Activated naive CD8-positive, alpha-beta T cell treated with anti-CD3 and anti-CD28 coated beads, Interleukin-2, amount 50 U/mL, for 24 hours (primary cell): Measurements from ENCODE around the gene PRUNE1.

ENCODE experiments used
- ATAC-seq: fragments of 150-1000 bp; cut with Tn5 transposase; one replicate; pipeline ENCODE4 v1.10.0; 2021
- DNase-seq: peaks from one replicate; pipeline ENCODE4 v3.0.0; 2021
- H3K27ac Mint-ChIP-seq: one replicate; pipeline ENCODE4 v1.8.0; 2021; ENCODE audit warnings: mild to moderate bottlenecking, mixed read lengths
- H3K27me3 Mint-ChIP-seq: one replicate; pipeline ENCODE4 v1.8.0; 2021; ENCODE audit warnings: mixed read lengths
- H3K36me3 Mint-ChIP-seq: one replicate; pipeline ENCODE4 v1.8.0; 2021; ENCODE audit warnings: low read depth, mixed read lengths
- H3K4me1 Mint-ChIP-seq: one replicate; pipeline ENCODE4 v1.8.0; 2021; ENCODE audit warnings: mixed read lengths
- H3K4me3 Mint-ChIP-seq: one replicate; pipeline ENCODE4 v1.8.0; 2021; ENCODE audit warnings: mild to moderate bottlenecking, moderate library complexity, mixed read lengths
- H3K9me3 Mint-ChIP-seq: one replicate; pipeline ENCODE4 v1.8.0; 2021; ENCODE audit warnings: mixed read lengths

The PRUNE1 gene

DNA sequence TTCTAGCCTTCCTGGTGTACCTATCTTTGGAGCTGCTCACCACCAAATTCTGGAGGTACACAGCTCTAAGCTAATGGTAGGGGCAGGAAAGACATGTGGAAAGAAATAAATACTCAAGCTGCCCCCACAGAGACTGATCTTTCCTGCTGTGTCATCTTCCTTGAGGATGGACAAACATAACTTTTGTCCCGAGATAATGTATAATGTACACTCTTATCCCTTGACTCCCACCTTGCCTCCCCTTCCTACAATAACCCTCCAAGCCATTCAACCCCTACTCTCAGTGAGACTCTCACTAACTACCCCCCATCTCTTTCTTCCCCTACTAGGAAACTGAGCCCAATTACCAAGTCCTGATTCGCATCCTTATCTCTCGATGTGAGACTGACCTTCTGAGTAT is 14.0 kb upstream of the PRUNE1 start:
- Mint-ChIP-seq H3K9me3 (no peaks in the 10 kb centered on the region), H3K4me1 (peaks cover 6% of the 10 kb centered on the region), H3K27me3 (no peaks in the 10 kb centered on the region), H3K27ac (no peak overlapping the region), H3K4me3 (no peak overlapping the region), H3K36me3 (no peaks in the 10 kb centered on the region)
- ATAC-seq (no peak), DNase-seq (no peak)

- no peaks in the 10 kb centered on the region for H3K27me3 Mint-ChIP-seq
- no peaks in the 10 kb centered on the region for H3K9me3 Mint-ChIP-seq
- peaks cover 15% of the 10 kb centered on the region for H3K4me1 Mint-ChIP-seq
- ATAC-seq (no peak), DNase-seq (no peak)
- no peak overlapping the region for H3K27ac Mint-ChIP-seq
- peaks cover 3% of the 10 kb centered on the region for H3K36me3 Mint-ChIP-seq
- no peak overlapping the region for H3K4me3 Mint-ChIP-seq
These were observed 12.8 kb upstream of the PRUNE1 start for GRCh38 chr1:150995460-150995859.

DNA sequence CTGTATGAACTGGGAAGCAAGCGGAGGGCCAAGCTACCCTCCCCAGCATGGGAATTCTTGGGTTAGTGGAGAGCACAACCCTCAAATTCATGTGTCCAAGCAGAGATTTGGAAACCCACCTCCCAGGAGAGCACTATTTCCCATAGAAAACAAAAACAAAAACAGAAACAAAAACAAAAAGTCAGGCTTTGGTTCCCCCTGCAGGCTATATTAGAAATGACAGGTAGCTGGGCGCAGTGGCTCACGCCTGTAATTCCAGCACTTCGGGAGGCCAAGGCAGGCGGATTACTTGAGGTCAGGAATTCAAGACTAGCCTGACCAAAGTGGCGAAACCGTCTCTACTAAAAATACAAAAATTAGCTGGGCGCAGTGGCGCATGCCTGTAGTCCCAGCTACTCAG is 12.4 kb upstream of the PRUNE1 start:
- Mint-ChIP-seq H3K36me3 (peaks cover 6% of the 10 kb centered on the region), H3K4me3 (no peak overlapping the region)

DNA sequence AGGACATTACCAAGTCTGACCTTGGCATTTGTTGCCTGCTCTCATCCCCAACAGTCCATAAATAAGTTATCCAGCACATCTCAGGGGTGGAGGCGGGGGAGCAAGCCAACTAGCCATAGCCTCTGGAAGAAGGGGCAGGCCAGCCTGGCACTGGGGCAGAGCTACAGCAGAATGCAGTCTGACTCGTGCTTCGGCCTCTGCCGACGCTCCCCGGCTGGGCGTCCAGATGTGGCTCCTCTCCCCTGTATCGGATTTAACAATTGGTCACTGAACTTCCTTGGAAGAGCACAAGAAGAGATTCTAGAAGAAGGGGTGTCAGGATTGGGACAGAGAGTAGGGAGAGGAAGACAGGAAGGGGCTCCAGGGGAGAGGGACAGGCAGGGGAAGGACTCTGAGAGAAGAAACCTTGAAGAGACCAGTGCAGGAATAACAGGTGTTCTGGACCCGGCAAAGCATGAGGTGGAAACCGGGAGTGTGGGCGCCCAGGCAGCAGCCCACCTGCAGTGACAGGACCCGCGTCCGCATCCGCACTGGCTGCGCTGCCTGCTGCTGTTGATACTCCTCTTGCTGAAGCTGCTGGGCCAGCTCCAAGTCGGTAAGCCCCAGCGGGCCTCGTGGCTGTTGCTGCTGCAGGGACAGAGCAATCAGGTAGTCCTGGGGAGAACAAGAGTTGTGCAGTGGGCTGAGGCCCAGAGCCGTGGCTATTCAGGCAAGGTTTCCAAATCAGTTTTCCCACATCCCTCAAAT is 10.9 kb upstream of the PRUNE1 start:
- no peak for ATAC-seq
- H3K27ac Mint-ChIP-seq = no peak overlapping the region
- H3K4me3 Mint-ChIP-seq = no peak overlapping the region
- peaks cover 27% of the 10 kb centered on the region for H3K4me1 Mint-ChIP-seq
- H3K27me3 Mint-ChIP-seq = no peaks in the 10 kb centered on the region
- DNase-seq = no peak
- no peaks in the 10 kb centered on the region for H3K9me3 Mint-ChIP-seq
- H3K36me3 Mint-ChIP-seq = peaks cover 10% of the 10 kb centered on the region

More for the DNA sequence above, 12.4 kb upstream of the PRUNE1 start:
- no peak for DNase-seq
- H3K4me1 Mint-ChIP-seq = peaks cover 17% of the 10 kb centered on the region
- H3K27ac Mint-ChIP-seq = no peak overlapping the region
- H3K9me3 Mint-ChIP-seq = no peaks in the 10 kb centered on the region
- no peak for ATAC-seq
- H3K27me3 Mint-ChIP-seq = no peaks in the 10 kb centered on the region

DNA sequence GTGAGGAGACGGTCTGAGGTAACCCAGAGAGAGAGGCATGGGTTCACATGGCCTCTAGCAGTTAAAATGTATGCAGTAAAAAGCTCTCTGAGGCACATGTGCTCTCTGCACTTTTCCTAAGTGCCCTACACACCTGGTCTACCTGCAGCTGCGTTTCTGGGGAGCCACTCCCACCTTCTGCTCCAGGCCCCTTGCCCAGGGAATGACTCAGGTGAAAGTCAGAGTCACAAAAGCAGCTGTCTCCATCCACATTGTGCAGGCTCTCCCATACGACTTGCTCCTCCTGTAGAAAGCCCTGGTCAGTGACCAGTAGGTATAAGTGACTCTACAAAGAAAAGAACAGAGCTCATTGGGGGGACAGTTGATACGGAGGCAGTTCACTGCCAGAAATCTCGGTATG is 10.3 kb upstream of the PRUNE1 start:
- H3K27me3 Mint-ChIP-seq = no peaks in the 10 kb centered on the region
- H3K27ac Mint-ChIP-seq = no peak overlapping the region
- ATAC-seq (no peak), DNase-seq (no peak)
- H3K4me3 Mint-ChIP-seq = no peak overlapping the region
- no peaks in the 10 kb centered on the region for H3K9me3 Mint-ChIP-seq
- peaks cover 34% of the 10 kb centered on the region for H3K4me1 Mint-ChIP-seq
- peaks cover 10% of the 10 kb centered on the region for H3K36me3 Mint-ChIP-seq

DNA sequence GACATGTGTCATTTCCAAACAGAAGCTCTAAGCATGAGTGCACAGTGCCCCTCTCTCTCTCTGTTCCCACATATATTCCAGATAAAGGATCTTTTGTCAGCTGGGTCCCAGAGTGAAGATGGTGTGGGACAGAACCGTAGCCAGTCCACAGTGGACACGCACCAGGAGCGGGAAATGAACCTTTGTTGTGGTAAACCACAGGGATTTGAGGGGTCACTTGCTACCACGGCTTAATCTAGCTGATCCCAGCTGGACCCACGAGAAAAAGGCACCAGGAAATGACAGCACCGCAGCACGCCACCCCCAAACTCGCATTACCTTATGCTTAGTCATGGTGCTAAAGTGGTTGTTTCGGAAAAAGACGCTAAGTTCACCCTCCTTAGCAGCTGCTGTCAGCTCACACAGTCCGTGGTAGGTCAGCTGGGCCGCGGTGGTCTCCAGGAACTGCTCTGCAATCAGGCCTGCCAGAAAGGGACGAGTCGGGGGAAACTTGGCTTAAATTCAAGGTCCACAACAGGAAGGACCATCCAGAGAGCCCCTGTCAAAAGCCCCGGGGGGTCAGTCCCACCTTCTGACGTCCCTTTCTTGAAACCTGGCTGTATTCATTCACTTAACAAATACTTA is 9.1 kb upstream of the PRUNE1 start:
- Mint-ChIP-seq H3K27me3 (no peaks in the 10 kb centered on the region), H3K4me1 (peaks cover 45% of the 10 kb centered on the region), H3K27ac (peak overlapping the region; percentile 42), H3K4me3 (no peak overlapping the region), H3K9me3 (no peaks in the 10 kb centered on the region), H3K36me3 (peaks cover 10% of the 10 kb centered on the region)
- DNase-seq (peak; percentile 47), ATAC-seq (peak; percentile 77)

GRCh38 chr1:150999926-151000325 is 8.3 kb upstream of the PRUNE1 start:
- H3K27ac Mint-ChIP-seq = no peak overlapping the region
- DNase-seq (no peak), ATAC-seq (no peak)
- peaks cover 52% of the 10 kb centered on the region for H3K4me1 Mint-ChIP-seq
- H3K36me3 Mint-ChIP-seq = peaks cover 10% of the 10 kb centered on the region
- no peaks in the 10 kb centered on the region for H3K27me3 Mint-ChIP-seq
- no peaks in the 10 kb centered on the region for H3K9me3 Mint-ChIP-seq
- H3K4me3 Mint-ChIP-seq = no peak overlapping the region

DNA sequence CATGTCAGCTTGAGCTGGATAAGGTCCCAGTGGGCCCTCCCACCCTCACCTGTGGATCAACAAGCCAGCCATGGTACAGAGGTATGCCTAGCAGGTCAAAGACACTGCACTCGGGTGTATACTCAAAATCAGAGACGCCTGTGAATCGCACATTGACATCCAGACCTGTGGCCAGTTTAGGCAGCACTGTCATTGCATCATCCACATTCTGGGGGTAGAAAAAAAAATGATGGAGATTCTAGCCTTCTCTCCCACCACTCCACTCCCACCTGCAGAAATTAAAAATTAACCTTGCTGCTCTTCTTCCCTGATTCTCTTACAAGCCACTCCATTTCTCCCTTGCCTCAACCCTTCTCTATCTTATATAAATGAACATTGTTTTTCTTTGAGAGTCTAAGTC is 7.8 kb upstream of the PRUNE1 start:
- peaks cover 10% of the 10 kb centered on the region for H3K36me3 Mint-ChIP-seq
- no peak overlapping the region for H3K4me3 Mint-ChIP-seq
- H3K27ac Mint-ChIP-seq = no peak overlapping the region
- H3K4me1 Mint-ChIP-seq = peaks cover 55% of the 10 kb centered on the region
- no peak for ATAC-seq
- no peaks in the 10 kb centered on the region for H3K9me3 Mint-ChIP-seq
- DNase-seq = no peak
- no peaks in the 10 kb centered on the region for H3K27me3 Mint-ChIP-seq

DNA sequence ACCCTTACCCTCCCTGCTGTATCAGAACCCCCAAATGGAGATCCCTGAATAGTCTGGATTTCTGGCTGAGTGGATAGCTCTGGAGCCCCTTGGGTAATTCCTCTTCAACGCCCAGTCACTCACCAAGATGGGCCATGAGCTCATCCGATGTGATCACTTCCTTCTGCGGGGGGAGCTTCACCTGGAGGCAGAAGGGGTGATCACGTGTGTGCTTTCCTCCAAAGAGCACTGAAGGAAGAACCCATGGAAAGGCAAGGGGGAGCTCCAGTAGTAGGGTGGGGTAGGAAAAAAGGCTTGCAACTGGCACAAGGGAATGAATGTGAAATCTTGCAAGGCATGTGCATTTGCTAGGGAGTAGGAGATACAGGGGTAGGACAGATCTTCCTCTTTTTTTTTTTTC is 6.6 kb upstream of the PRUNE1 start:
- no peaks in the 10 kb centered on the region for H3K27me3 Mint-ChIP-seq
- H3K9me3 Mint-ChIP-seq = no peaks in the 10 kb centered on the region
- DNase-seq (no peak), ATAC-seq (no peak)
- H3K4me3 Mint-ChIP-seq = no peak overlapping the region
- peaks cover 66% of the 10 kb centered on the region for H3K4me1 Mint-ChIP-seq
- no peak overlapping the region for H3K27ac Mint-ChIP-seq
- H3K36me3 Mint-ChIP-seq = peaks cover 10% of the 10 kb centered on the region

- no peak for DNase-seq
- H3K4me1 Mint-ChIP-seq = peaks cover 71% of the 10 kb centered on the region
- peaks cover 10% of the 10 kb centered on the region for H3K36me3 Mint-ChIP-seq
- no peak overlapping the region for H3K4me3 Mint-ChIP-seq
- H3K9me3 Mint-ChIP-seq = no peaks in the 10 kb centered on the region
- ATAC-seq = no peak
- H3K27me3 Mint-ChIP-seq = no peaks in the 10 kb centered on the region
- no peak overlapping the region for H3K27ac Mint-ChIP-seq
These were observed 6.2 kb upstream of the PRUNE1 start for GRCh38 chr1:151002051-151002450.

DNA sequence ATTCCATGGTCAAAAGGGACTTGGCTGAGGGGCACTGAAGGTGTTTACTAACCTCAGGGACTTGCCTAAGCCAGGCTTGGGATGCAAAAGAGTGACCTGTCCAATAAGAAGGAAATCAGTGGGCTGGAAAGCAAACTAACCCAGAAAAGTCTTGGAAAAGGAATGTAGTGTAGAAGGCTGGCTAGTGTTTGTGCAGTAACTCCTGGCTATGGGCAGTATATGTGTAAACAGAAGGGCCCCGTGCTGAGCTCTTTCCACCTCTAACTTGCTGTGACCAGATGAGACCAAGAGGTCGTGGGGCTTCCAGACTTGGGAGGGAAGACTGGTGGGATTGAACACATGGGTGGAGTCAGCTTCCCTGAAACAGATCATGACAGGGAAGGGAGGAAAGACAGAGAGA is 5.6 kb upstream of the PRUNE1 start:
- DNase-seq (no peak), ATAC-seq (no peak)
- H3K4me1 Mint-ChIP-seq = peaks cover 77% of the 10 kb centered on the region
- H3K4me3 Mint-ChIP-seq = peak overlapping the region; percentile 53
- H3K27ac Mint-ChIP-seq = peak overlapping the region; percentile 42
- H3K27me3 Mint-ChIP-seq = no peaks in the 10 kb centered on the region
- no peaks in the 10 kb centered on the region for H3K9me3 Mint-ChIP-seq
- peaks cover 10% of the 10 kb centered on the region for H3K36me3 Mint-ChIP-seq

- peak overlapping the region; percentile 42 for H3K27ac Mint-ChIP-seq
- peak overlapping the region; percentile 53 for H3K4me3 Mint-ChIP-seq
- no peaks in the 10 kb centered on the region for H3K27me3 Mint-ChIP-seq
- DNase-seq (no peak), ATAC-seq (no peak)
- peaks cover 81% of the 10 kb centered on the region for H3K4me1 Mint-ChIP-seq
- H3K9me3 Mint-ChIP-seq = no peaks in the 10 kb centered on the region
- H3K36me3 Mint-ChIP-seq = peaks cover 10% of the 10 kb centered on the region
These were observed 5.1 kb upstream of the PRUNE1 start for GRCh38 chr1:151003180-151003579.

GRCh38 chr1:151005729-151006319 is 2.4 kb upstream of the PRUNE1 start:
- H3K9me3 Mint-ChIP-seq = no peaks in the 10 kb centered on the region
- ATAC-seq = no peak
- H3K4me3 Mint-ChIP-seq = peak overlapping the region; percentile 99
- H3K4me1 Mint-ChIP-seq = peaks cover 88% of the 10 kb centered on the region
- H3K27me3 Mint-ChIP-seq = no peaks in the 10 kb centered on the region
- peaks cover 4% of the 10 kb centered on the region for H3K36me3 Mint-ChIP-seq
- peak overlapping the region; percentile 97 for H3K27ac Mint-ChIP-seq
- no peak for DNase-seq

DNA sequence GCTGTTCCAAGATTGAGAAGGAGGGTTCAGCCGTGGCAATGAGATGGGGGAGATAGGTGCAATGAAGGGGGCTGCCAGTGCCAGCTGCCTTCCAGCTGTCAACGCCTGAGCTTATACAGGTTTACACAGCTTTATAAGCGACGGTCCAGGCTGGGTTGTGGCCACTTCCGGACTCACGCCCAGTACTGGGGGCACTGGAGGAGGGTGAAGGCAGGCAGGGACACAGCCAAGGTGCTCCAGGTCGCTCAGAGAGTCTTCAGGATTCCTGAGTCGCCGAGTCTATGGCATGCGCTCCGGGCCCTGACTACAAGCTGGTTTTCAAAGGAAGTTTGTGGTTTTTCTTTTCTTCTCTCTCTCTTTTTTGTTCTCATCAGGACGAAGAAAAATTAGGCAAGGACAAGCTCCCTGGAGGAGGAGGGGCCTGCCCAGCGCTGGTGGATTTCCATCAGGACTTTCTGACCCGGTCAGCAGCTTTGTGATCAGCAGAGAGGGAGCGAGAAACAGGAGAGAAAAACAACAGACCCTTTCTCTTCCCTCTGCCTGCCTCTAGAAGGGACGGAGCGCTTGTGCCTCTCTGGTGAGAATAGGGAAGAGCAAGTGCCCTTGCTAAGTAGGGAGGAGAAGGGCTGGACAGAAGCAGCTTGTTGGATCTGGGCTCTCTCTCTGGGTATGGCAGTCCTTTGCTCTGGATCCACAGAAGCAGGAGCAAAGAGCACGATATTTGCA is 1.8 kb upstream of the PRUNE1 start, which contains the start of gene MINDY1:
Gene MINDY1, minus strand, starts transcription at position 576 of the 726 bp plus-strand sequence. CDS start 4,285 bp downstream, outside the sequence.
- peak; percentile 50 for DNase-seq
- no peaks in the 10 kb centered on the region for H3K27me3 Mint-ChIP-seq
- ATAC-seq = peak; percentile 48
- peak within 1 kb of the TSS; percentile 99 for H3K4me3 Mint-ChIP-seq
- peaks cover 92% of the 10 kb centered on the region for H3K4me1 Mint-ChIP-seq
- no peaks in the 10 kb centered on the region for H3K9me3 Mint-ChIP-seq
- H3K27ac Mint-ChIP-seq = peak within 1 kb of the TSS; percentile 97
- H3K36me3 Mint-ChIP-seq = peaks cover 4% of the 10 kb centered on the region
